Upper lobe of right lung (tissue), 1 donor: ENCODE measurements around the gene FIBCD1. TPM values are rescaled to one million over a fixed set of nuclear protein-coding genes. Genes with fewer than 3 reads are reported as not detected.

Source experiments
- ATAC-seq: fragments of 200-7000 bp; cut with Tn5 transposase; one replicate; pipeline ENCODE4 v1.9.1; 2020; ENCODE audit warnings: mild to moderate bottlenecking, moderate library complexity
- DNase-seq: peaks from one replicate; pipeline ENCODE4 v3.0.0-alpha.2; 2020
- H3K27ac ChIP-seq: fragments of 200-600 bp; one replicate; pipeline ENCODE4 v1.8.0; 2022
- H3K27me3 ChIP-seq: fragments of 200-600 bp; one replicate; pipeline ENCODE4 v1.8.0; 2022; ENCODE audit warnings: mild to moderate bottlenecking
- H3K36me3 ChIP-seq: fragments of 200-600 bp; one replicate; pipeline ENCODE4 v1.8.0; 2022
- H3K4me1 ChIP-seq: fragments of 200-600 bp; one replicate; pipeline ENCODE4 v1.8.0; 2022
- H3K4me3 ChIP-seq: fragments of 200-600 bp; one replicate; pipeline ENCODE4 v1.8.0; 2022; ENCODE audit warnings: mild to moderate bottlenecking
- H3K9me3 ChIP-seq: fragments of 200-600 bp; one replicate; pipeline ENCODE4 v1.8.0; 2022
- intact Hi-C: fragments of 100-400 bp; cut with DNase I; formaldehyde crosslinking; loops from one replicate; pipeline ENCODE4 v1.11.0; 2022
- total RNA-seq: library from RNA; stranded (reverse); fragmentation: NEBNext Ultra II Directional; extraction: Animal tissue kit (Norgen Biotek cat#: 25700); gene quantifications from one replicate; pipeline ENCODE4 v1.2.1, GENCODE V29; 2021
- TF ChIP-seq, protein P1 (sequence below): fragments of 200-600 bp; IDR thresholded peaks from one replicate; pipeline ENCODE4 v1.8.0; 2022; ENCODE audit warnings: antibody characterized with exemption
- donor health status: DM: no; HTN: yes; CAD: no; lungs with severe emphysema.

Gene FIBCD1
- total RNA-seq, 1 donor from 2014 or later, result 2.7 TPM

DNA sequence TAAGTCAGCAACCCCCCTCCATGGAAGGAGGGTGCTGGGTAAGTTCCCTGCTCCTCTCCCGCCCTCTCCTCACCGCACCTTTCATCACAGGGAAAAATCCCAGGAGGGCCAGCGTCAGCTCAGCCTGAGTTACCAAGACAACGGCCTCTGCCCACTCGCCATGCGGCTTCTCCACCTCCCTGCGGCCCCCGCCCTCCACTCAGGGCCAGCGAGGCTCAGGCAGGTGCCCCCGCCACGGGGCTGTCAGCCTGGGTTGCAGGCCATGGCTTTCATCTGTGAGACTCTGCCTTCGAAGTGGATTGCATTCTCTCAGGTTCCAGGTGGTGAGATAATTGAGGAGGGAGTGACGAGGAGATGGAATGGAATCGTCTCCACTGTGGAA is 42.7 kb upstream of the FIBCD1 start:
- H3K9me3 ChIP-seq, result no peaks in the 10 kb centered on the region
- H3K36me3 ChIP-seq, result no peaks in the 10 kb centered on the region
- no peaks in the 10 kb centered on the region for H3K4me1 ChIP-seq
- DNase-seq (no peak), ATAC-seq (no peak)
- H3K27ac ChIP-seq, result no peak overlapping the region
- intact Hi-C loops, result no loop called here
- peaks cover 17% of the 10 kb centered on the region for H3K27me3 ChIP-seq
- no peak overlapping the region for H3K4me3 ChIP-seq
- TF ChIP-seq, protein P1, sequence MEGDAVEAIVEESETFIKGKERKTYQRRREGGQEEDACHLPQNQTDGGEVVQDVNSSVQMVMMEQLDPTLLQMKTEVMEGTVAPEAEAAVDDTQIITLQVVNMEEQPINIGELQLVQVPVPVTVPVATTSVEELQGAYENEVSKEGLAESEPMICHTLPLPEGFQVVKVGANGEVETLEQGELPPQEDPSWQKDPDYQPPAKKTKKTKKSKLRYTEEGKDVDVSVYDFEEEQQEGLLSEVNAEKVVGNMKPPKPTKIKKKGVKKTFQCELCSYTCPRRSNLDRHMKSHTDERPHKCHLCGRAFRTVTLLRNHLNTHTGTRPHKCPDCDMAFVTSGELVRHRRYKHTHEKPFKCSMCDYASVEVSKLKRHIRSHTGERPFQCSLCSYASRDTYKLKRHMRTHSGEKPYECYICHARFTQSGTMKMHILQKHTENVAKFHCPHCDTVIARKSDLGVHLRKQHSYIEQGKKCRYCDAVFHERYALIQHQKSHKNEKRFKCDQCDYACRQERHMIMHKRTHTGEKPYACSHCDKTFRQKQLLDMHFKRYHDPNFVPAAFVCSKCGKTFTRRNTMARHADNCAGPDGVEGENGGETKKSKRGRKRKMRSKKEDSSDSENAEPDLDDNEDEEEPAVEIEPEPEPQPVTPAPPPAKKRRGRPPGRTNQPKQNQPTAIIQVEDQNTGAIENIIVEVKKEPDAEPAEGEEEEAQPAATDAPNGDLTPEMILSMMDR, result no peak

DNA sequence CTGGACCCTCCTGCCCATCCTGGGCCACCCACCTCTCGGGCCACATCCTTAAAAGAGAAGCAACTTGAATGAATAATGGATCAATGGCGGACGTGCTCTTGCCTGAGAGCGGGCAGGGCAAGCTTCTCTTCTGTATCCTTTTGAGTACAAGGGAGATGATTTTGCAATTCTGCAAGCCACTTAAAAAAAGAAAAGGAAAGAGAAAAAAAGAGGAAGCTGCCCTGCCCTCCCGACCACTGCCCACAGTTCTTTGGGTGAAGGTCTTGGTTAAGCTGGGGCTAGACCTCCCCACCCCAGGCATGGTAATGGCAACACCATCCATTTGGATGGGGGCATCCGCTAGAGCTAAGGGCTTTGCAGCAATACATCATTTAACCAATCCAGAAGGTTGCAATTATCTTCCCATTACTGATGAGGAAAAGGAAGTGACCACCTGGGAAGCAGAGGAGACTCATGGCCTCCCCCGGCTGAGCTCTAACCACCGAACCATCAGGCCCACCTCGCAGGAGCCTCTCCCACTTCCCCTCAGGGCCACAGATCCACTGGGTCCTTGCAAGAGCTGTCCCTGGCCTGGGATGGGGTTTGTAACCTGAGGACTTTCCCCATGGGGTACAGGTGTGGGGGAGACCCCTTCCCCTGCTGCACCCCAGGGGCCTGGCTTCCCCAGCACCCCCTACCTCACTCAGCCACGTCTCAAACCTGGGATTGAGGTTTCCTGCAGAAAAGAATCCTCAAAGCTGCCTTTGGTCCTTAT is 42.1 kb upstream of the FIBCD1 start:
- Histone ChIP-seq H3K4me3 (no peak overlapping the region), H3K4me1 (no peaks in the 10 kb centered on the region), H3K36me3 (no peaks in the 10 kb centered on the region), H3K27ac (no peak overlapping the region), H3K27me3 (peaks cover 17% of the 10 kb centered on the region), H3K9me3 (no peaks in the 10 kb centered on the region)
- intact Hi-C loops, result no loop called here
- TF ChIP-seq, protein P1, result no peak
- no peak for DNase-seq
- ATAC-seq, result no peak

DNA sequence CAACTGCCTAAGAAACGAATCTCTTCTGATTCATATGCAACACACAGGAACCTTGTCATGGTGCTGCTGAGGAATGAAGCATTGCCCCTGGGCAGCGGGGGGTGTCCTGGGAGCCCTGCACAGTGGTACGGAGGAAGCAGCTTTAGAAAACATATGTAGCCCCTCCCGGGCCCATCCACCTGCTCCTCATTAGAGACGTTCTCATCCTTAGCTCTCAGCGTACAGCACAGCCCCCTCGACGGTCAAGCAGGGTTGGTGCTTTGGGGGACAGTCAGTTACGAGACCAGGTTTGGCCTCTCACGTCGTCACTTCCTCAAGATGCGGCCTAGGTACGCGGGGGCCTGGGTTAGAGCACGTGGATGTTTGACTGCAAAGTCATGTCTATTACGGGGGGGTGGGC is 41.5 kb upstream of the FIBCD1 start:
- no peak overlapping the region for H3K27ac ChIP-seq
- no peaks in the 10 kb centered on the region for H3K36me3 ChIP-seq
- no peak overlapping the region for H3K4me3 ChIP-seq
- peaks cover 22% of the 10 kb centered on the region for H3K27me3 ChIP-seq
- DNase-seq (no peak), ATAC-seq (no peak)
- TF ChIP-seq, protein P1, result no peak
- H3K4me1 ChIP-seq, result no peaks in the 10 kb centered on the region
- intact Hi-C loops, result no loop called here
- no peaks in the 10 kb centered on the region for H3K9me3 ChIP-seq

DNA sequence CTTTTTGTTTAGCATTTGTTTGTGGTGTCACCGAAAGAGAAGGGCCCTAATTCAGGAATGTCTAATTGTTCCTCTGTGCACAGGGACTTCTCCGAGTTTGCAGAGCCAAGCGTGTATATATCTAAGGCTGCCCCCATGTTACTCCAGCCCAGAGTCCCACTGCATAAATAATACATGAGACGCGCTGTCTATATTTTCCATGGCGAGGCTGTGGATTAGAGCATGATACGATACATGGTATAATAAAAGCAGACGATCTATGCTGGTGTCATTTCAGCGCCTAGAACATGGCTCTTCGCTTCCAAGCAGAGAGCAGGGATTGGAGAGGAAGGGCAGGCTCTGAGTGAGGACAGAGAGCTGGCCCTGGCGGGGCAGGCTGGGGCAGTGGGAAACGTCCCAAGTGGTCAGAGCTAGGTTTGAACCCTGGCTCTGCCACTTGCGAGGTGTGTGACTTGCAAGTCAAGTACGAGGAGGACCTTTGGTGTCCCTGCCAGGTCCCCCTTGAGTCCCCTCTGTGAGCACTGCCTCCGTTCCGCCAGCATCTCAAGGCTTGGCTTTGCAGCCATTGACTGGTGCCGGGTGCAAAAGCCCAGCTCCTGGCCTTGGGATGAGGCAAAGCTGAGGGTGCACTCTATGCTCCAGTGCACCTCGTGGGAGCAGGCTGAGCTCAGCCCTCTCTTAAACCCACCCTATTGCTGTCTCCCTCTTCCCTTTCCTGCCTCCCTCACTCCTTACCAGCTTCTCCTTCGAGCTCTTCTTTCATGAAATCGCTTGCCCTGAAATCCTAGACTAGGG is 40.7 kb upstream of the FIBCD1 start:
- no peak overlapping the region for H3K4me3 ChIP-seq
- no peak overlapping the region for H3K27ac ChIP-seq
- DNase-seq (no peak), ATAC-seq (no peak)
- H3K27me3 ChIP-seq, result peaks cover 25% of the 10 kb centered on the region
- TF ChIP-seq, protein P1, result no peak
- H3K4me1 ChIP-seq, result no peaks in the 10 kb centered on the region
- H3K9me3 ChIP-seq, result no peaks in the 10 kb centered on the region
- intact Hi-C loops, result no loop called here
- H3K36me3 ChIP-seq, result no peaks in the 10 kb centered on the region

DNA sequence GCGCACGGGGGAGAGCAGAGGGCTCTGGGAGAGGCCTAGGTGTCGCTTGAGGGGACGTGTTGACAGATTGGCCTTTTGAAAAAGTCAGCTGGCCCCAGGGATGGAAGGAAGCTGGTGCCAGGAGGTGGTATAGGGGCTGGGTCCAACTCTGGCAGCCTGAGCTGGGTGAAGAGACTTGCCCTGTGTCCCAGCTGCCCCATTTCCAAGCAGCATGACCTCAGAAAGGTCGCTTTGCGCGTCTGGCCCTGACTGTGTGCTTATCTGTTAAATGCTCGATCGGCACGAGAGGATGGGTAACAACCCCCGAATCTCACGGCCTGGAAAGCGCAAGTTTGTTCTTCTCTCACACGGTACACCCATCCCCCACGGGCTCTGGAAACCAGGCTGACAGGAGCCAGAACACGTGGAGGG is 38.8 kb upstream of the FIBCD1 start:
- Histone ChIP-seq H3K4me3 (no peak overlapping the region), H3K9me3 (no peaks in the 10 kb centered on the region), H3K27me3 (peaks cover 32% of the 10 kb centered on the region), H3K27ac (no peak overlapping the region), H3K36me3 (no peaks in the 10 kb centered on the region), H3K4me1 (no peaks in the 10 kb centered on the region)
- intact Hi-C loops, result no loop called here
- TF ChIP-seq, protein P1, result no peak
- ATAC-seq, result no peak
- DNase-seq, result no peak
